Liver (tissue), 9 donors: ENCODE results near the gene PDLIM1. TPM values are rescaled to one million over a fixed set of nuclear protein-coding genes. Genes with fewer than 3 reads are reported as not detected.

Source experiments
- DNase-seq: peaks from one replicate; pipeline ENCODE4 v3.0.0-alpha.2; 2017; ENCODE audit warnings: low spot score
- H3K27ac ChIP-seq, 2 donors: one replicate each; pipeline ENCODE4 v1.7.0; 2013; ENCODE audit warnings: inconsistent platforms in 2 of 2, low read length in 2 of 2, control low read depth in 1 of 2, low read depth in 1 of 2, mild to moderate bottlenecking in 1 of 2
- H3K27me3 ChIP-seq, 4 donors: one replicate each; pipeline versions ENCODE4 v1.6.1 to v1.7.0; 2013; ENCODE audit warnings: low read length in 3 of 4, inconsistent platforms in 1 of 4, mild to moderate bottlenecking in 1 of 4, moderate library complexity in 1 of 4; ENCODE audit not compliant: control insufficient read depth in 4 of 4, insufficient read depth in 4 of 4
- H3K36me3 ChIP-seq, 4 donors: one replicate each; pipeline versions ENCODE4 v1.6.1 to v1.7.0; 2013; ENCODE audit warnings: low read length in 3 of 4, mild to moderate bottlenecking in 3 of 4, low read depth in 1 of 4, moderate library complexity in 1 of 4; ENCODE audit not compliant: control insufficient read depth in 4 of 4, insufficient read depth in 3 of 4
- H3K4me1 ChIP-seq, 4 donors: one replicate each; pipeline versions ENCODE4 v1.6.1 to v1.7.0; 2013; ENCODE audit warnings: low read length in 3 of 4, mild to moderate bottlenecking in 3 of 4, moderate library complexity in 1 of 4; ENCODE audit not compliant: control insufficient read depth in 4 of 4, insufficient read depth in 4 of 4
- H3K4me3 ChIP-seq, 3 donors: one replicate each; pipeline versions ENCODE4 v1.6.1 to v1.7.0; 2013; ENCODE audit warnings: low read length in 3 of 3, control low read depth in 1 of 3, low read depth in 1 of 3, mild to moderate bottlenecking in 1 of 3
- H3K9ac ChIP-seq, 2 donors: one replicate each; pipeline ENCODE4 v1.7.0; 2013; ENCODE audit warnings: low read length in 2 of 2, mild to moderate bottlenecking in 2 of 2, moderate library complexity in 2 of 2, control low read depth in 1 of 2, low read depth in 1 of 2
- H3K9me3 ChIP-seq, 4 donors: one replicate each; pipeline versions ENCODE4 v1.6.1 to v1.7.0; 2013; ENCODE audit warnings: low read length in 3 of 4; ENCODE audit not compliant: control insufficient read depth in 4 of 4
- EGR1 ChIP-seq, 2 donors: IDR thresholded peaks; 2 replicates each; pipeline ENCODE4 v1.6.1; 2016 to 2018; ENCODE audit warnings: antibody characterized with exemption in 2 of 2, low read depth in 2 of 2
- FOXA2 ChIP-seq: IDR thresholded peaks from 2 replicates; pipeline ENCODE4 v1.6.1; 2016; ENCODE audit warnings: antibody characterized with exemption
- GABPA ChIP-seq, 2 donors: IDR thresholded peaks in 1 of 2; conservative IDR thresholded peaks in 1 of 2; 2 replicates each; pipeline ENCODE4 v1.6.1; 2016; ENCODE audit warnings: antibody characterized with exemption in 2 of 2, mild to moderate bottlenecking in 1 of 2, moderate library complexity in 1 of 2
- HNF4A ChIP-seq, 2 donors: conservative IDR thresholded peaks; 2 replicates each; pipeline ENCODE4 v1.6.1; 2016; ENCODE audit warnings: antibody characterized with exemption in 2 of 2, mild to moderate bottlenecking in 2 of 2
- HNF4G ChIP-seq: IDR thresholded peaks from 2 replicates; pipeline ENCODE4 v1.6.1; 2016; ENCODE audit warnings: antibody characterized with exemption
- JUND ChIP-seq, 2 donors: IDR thresholded peaks; 2 replicates each; pipeline ENCODE4 v1.6.1; 2016; ENCODE audit warnings: antibody characterized with exemption in 2 of 2
- NR2F2 ChIP-seq: IDR thresholded peaks from 2 replicates; pipeline ENCODE4 v1.6.1; 2016; ENCODE audit warnings: antibody characterized with exemption
- RAD21 ChIP-seq, 2 donors: IDR thresholded peaks; 2 replicates each; pipeline ENCODE4 v1.6.1; 2016; ENCODE audit warnings: antibody characterized with exemption in 2 of 2, mild to moderate bottlenecking in 2 of 2
- RXRA ChIP-seq, 2 donors: IDR thresholded peaks; 2 replicates each; pipeline ENCODE4 v1.6.1; 2017 to 2018; ENCODE audit warnings: antibody characterized with exemption in 2 of 2, mild to moderate bottlenecking in 1 of 2
- SP1 ChIP-seq: IDR thresholded peaks from 2 replicates; pipeline ENCODE4 v1.6.1; 2018; ENCODE audit warnings: antibody characterized with exemption, mild to moderate bottlenecking
- TAF1 ChIP-seq: conservative IDR thresholded peaks from 2 replicates; pipeline ENCODE4 v1.6.1; 2016; ENCODE audit warnings: antibody characterized with exemption, mild to moderate bottlenecking
- YY1 ChIP-seq: IDR thresholded peaks from 2 replicates; pipeline ENCODE4 v1.6.1; 2016; ENCODE audit warnings: antibody characterized with exemption, mild to moderate bottlenecking
- WGBS: extraction: QIAGEN DNeasy Blood & Tissue Kit; methylation state at CpG from one replicate; pipeline ENCODE4 v1.1.7; 2013; 5-methylcytosine and 5-hydroxymethylcytosine counted together
- polyA plus RNA-seq, 2 donors: library from polyadenylated mRNA; stranded (reverse) in 1 of 2; unstranded in 1 of 2; fragments of 200-250 nt in 1 of 2; fragments of >200 nt in 1 of 2; fragmentation: Nextera tagmentation in 1 of 2; extraction: Ambion mirVana in 1 of 2; gene quantifications; one replicate each; pipeline versions ENCODE4 v1.2.1 to v1.2.3, GENCODE V29; 2013 to 2015
- total RNA-seq, 2 donors: library from RNA; depleted of rRNA; stranded (reverse); fragments of >200 nt; gene quantifications; one replicate each; pipeline ENCODE4 v1.2.3, GENCODE V29; 2014
- TF ChIP-seq, protein P1 (sequence below): IDR thresholded peaks from 2 replicates; pipeline ENCODE4 v1.6.1; 2016; ENCODE audit warnings: antibody characterized with exemption, mild to moderate bottlenecking
- TF ChIP-seq, protein P2 (sequence below): fragments of 150-350 bp; IDR thresholded peaks from 2 replicates; pipeline ENCODE4 v1.5.1; 2017; ENCODE audit warnings: improper control_type of control experiment, low read depth, low read length; ENCODE audit not compliant: missing input control
- TF ChIP-seq, protein P3 (sequence below): IDR thresholded peaks from 2 replicates; pipeline ENCODE4 v1.6.1; 2016; ENCODE audit warnings: antibody characterized with exemption
- TF ChIP-seq, protein P4 (sequence below): IDR thresholded peaks from 2 replicates; pipeline ENCODE4 v1.6.1; 2016; ENCODE audit warnings: antibody characterized with exemption
- TF ChIP-seq, protein P5 (sequence below): IDR thresholded peaks from 2 replicates; pipeline ENCODE4 v1.6.1; 2016; ENCODE audit warnings: antibody characterized with exemption
- donor health status: healthy.
- donor health status: healthy.
- donor health status: healthy.
- donor health status: healthy.
- donor health status: healthy.

Gene PDLIM1
- total and polyA plus RNA-seq, 4 donors: 16.8 to 73.4 (median 44.5) TPM

DNA sequence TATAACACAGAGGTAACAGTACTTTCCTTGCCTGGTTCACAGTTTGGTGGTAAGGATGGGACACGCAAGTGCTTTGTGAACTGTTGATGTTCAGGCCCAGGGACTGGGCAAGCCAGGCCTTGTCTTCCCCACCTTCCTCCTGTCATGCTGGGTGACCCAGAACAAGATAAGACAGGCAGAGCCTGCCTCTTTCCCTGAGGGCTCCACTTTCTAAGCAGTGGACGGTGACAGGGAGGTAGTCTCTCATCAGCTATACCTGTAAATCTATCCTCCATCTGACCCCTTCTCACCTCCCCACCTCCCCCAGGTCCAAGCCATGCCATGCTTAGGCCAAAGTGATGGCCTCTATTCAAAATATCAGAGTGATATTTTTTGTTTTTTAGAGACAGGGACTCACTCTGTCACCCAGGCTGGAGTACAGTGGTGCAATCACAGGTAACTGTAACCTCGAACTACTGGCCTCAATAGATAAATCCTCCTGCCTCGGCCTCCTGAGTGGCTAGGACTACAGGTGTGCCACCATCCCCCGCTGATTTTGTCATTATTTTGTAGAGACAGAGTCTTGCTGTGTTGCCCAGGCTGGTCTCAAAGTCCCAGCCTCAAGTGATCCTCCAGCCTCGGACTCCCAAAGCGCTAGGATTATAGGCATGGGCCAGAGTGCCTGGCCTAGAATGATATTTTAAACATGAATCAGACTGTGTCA, 42.8 kb downstream of the PDLIM1 start (continued):
- TF ChIP-seq, protein P1, sequence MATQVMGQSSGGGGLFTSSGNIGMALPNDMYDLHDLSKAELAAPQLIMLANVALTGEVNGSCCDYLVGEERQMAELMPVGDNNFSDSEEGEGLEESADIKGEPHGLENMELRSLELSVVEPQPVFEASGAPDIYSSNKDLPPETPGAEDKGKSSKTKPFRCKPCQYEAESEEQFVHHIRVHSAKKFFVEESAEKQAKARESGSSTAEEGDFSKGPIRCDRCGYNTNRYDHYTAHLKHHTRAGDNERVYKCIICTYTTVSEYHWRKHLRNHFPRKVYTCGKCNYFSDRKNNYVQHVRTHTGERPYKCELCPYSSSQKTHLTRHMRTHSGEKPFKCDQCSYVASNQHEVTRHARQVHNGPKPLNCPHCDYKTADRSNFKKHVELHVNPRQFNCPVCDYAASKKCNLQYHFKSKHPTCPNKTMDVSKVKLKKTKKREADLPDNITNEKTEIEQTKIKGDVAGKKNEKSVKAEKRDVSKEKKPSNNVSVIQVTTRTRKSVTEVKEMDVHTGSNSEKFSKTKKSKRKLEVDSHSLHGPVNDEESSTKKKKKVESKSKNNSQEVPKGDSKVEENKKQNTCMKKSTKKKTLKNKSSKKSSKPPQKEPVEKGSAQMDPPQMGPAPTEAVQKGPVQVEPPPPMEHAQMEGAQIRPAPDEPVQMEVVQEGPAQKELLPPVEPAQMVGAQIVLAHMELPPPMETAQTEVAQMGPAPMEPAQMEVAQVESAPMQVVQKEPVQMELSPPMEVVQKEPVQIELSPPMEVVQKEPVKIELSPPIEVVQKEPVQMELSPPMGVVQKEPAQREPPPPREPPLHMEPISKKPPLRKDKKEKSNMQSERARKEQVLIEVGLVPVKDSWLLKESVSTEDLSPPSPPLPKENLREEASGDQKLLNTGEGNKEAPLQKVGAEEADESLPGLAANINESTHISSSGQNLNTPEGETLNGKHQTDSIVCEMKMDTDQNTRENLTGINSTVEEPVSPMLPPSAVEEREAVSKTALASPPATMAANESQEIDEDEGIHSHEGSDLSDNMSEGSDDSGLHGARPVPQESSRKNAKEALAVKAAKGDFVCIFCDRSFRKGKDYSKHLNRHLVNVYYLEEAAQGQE: no peak
- TF ChIP-seq, protein P2, sequence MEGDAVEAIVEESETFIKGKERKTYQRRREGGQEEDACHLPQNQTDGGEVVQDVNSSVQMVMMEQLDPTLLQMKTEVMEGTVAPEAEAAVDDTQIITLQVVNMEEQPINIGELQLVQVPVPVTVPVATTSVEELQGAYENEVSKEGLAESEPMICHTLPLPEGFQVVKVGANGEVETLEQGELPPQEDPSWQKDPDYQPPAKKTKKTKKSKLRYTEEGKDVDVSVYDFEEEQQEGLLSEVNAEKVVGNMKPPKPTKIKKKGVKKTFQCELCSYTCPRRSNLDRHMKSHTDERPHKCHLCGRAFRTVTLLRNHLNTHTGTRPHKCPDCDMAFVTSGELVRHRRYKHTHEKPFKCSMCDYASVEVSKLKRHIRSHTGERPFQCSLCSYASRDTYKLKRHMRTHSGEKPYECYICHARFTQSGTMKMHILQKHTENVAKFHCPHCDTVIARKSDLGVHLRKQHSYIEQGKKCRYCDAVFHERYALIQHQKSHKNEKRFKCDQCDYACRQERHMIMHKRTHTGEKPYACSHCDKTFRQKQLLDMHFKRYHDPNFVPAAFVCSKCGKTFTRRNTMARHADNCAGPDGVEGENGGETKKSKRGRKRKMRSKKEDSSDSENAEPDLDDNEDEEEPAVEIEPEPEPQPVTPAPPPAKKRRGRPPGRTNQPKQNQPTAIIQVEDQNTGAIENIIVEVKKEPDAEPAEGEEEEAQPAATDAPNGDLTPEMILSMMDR: no peak
- TF ChIP-seq GABPA (IDR thresholded peaks at IDR 0.05 in 1 of 2, conservative IDR thresholded peaks at IDR 0.05 in 1 of 2) (no peak), EGR1 (IDR thresholded peaks at IDR 0.05; ENCODE audit: low read depth in 2 of 2) (no peak)

DNA sequence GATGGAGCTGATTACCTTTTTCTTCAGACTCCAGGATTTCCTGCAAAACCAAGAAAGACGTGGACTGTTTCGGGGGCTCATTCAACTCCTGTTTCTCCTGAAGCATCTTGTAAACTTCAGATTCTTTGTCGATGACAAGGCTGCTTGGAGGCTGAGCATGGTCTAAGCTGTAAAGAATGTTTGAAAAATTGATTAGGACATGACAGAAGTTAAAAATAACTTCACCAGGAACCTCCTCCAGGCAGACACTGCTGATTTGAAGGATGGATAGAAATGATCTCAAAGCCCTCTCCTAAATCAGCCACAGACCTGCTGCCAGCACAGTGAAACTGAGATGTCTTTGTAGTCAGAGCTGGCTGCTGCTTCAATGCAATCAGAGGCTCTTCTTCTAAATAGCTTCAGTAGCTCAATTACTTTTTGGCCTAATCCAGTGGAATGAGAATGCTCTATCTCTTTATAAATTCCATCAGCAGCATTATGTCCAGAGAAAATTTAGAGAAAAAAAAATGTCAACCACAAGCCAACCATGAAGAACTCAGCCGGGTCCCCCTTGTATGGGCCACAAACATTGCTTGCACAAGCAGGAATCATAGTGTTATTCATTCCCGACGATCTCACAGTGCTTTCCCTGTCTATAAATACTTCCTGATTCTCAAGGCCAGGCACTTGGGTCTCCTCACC, 43.5 kb downstream of the PDLIM1 start:
- Histone ChIP-seq H3K4me3 (no peak overlapping the region), H3K9ac (no peak overlapping the region), H3K27me3 (no peaks in the 10 kb centered on the region), H3K4me1 (peaks cover 0 to 3% (median 0%) of the 10 kb centered on the region in 4 donors), H3K36me3 (peaks cover 4 to 19% (median 16%) of the 10 kb centered on the region in 4 donors), H3K9me3 (no peaks in the 10 kb centered on the region), H3K27ac (peak overlapping the region; percentile 4 to 36)
- no peak for DNase-seq
- WGBS: 68% methylated on average over 6 of the region's 6 CpGs
- TF ChIP-seq JUND (IDR thresholded peaks at IDR 0.05) (peak in 1 of 2 donors; percentile 9), GABPA (IDR thresholded peaks at IDR 0.05 in 1 of 2, conservative IDR thresholded peaks at IDR 0.05 in 1 of 2) (no peak), HNF4G (no peak), FOXA2 (no peak)
- TF ChIP-seq, protein P3, sequence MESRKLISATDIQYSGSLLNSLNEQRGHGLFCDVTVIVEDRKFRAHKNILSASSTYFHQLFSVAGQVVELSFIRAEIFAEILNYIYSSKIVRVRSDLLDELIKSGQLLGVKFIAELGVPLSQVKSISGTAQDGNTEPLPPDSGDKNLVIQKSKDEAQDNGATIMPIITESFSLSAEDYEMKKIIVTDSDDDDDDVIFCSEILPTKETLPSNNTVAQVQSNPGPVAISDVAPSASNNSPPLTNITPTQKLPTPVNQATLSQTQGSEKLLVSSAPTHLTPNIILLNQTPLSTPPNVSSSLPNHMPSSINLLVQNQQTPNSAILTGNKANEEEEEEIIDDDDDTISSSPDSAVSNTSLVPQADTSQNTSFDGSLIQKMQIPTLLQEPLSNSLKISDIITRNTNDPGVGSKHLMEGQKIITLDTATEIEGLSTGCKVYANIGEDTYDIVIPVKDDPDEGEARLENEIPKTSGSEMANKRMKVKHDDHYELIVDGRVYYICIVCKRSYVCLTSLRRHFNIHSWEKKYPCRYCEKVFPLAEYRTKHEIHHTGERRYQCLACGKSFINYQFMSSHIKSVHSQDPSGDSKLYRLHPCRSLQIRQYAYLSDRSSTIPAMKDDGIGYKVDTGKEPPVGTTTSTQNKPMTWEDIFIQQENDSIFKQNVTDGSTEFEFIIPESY: no peak
- TF ChIP-seq, protein P4, sequence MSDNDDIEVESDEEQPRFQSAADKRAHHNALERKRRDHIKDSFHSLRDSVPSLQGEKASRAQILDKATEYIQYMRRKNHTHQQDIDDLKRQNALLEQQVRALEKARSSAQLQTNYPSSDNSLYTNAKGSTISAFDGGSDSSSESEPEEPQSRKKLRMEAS: no peak

DNA sequence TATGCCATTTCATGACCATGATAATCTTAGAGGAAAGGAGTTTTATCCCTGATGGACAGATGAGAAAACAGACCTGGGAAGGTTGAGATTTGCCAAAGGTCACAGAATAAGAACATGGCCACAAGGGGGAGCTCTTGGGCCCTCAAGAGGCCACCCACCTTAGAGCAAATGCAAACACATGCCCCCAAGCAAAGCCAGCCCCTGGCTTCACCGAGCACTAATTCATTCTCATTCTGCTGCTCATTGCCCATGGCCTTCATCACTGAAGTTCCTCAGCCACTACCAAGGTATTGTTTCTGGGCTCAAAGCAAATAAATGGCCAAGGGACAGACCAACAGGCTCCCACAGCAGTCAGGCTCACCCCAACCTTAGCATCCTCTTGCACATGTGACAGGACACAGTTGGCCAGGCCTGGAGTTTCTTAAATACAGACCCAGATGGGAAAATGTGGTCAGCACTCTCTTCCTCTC, 44.2 kb downstream of the PDLIM1 start:
- Histone ChIP-seq H3K27me3 (no peaks in the 10 kb centered on the region), H3K27ac (peak overlapping the region; percentile 10 to 36), H3K9me3 (no peaks in the 10 kb centered on the region), H3K36me3 (peaks cover 4 to 22% (median 18%) of the 10 kb centered on the region in 4 donors), H3K4me1 (peaks cover 0 to 3% (median 0%) of the 10 kb centered on the region in 4 donors), H3K9ac (no peak overlapping the region), H3K4me3 (no peak overlapping the region)
- peak; percentile 79 for DNase-seq
- WGBS: 11% methylated on average over 1 of the region's 1 CpG
- TF ChIP-seq RXRA (IDR thresholded peaks at IDR 0.05): peak in 1 of 2 donors; percentile 28
- TF ChIP-seq NR2F2: peak; percentile 64
- TF ChIP-seq YY1: no peak
- TF ChIP-seq JUND (IDR thresholded peaks at IDR 0.05): no peak
- TF ChIP-seq HNF4G: no peak
- TF ChIP-seq RAD21 (IDR thresholded peaks at IDR 0.05): peak; percentile 88 to 94
- TF ChIP-seq FOXA2: no peak
- peak in 1 of 2 donors; percentile 12 for TF ChIP-seq HNF4A (conservative IDR thresholded peaks at IDR 0.05)
- TF ChIP-seq SP1: no peak
- TF ChIP-seq GABPA (IDR thresholded peaks at IDR 0.05 in 1 of 2, conservative IDR thresholded peaks at IDR 0.05 in 1 of 2): no peak
- no peak for TF ChIP-seq TAF1
- TF ChIP-seq, protein P5, sequence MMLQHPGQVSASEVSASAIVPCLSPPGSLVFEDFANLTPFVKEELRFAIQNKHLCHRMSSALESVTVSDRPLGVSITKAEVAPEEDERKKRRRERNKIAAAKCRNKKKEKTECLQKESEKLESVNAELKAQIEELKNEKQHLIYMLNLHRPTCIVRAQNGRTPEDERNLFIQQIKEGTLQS: no peak
- TF ChIP-seq, protein P2: peak; percentile 71
